ENCODE results near the gene WSCD1. TPM values are rescaled to one million over a fixed set of nuclear protein-coding genes. Genes with fewer than 3 reads are reported as not detected.

WSCD1 gene
- total and polyA plus RNA-seq, 12 donors = 2.1 to 17.9 (median 8.7) TPM

- no peaks in the 10 kb centered on the region for H3K36me3 ChIP-seq (replicated peaks in 1 of 2)
- no peaks in the 10 kb centered on the region for H3K27me3 ChIP-seq
- intact Hi-C loops (cut with DNase I) = no loop called here
- DNase-seq = no peak
- no peak for TF ChIP-seq POLR2A (IDR thresholded peaks at IDR 0.05)
- no peak overlapping the region for H3K4me3 ChIP-seq
- H3K27ac ChIP-seq = no peak overlapping the region
- no peaks in the 10 kb centered on the region for H3K9me3 ChIP-seq (replicated peaks in 1 of 3)
- no peaks in the 10 kb centered on the region for H3K4me1 ChIP-seq (replicated peaks in 1 of 2)
- 94 to 96% (median 94%) methylated on average over 20 to 28 of the region's 28 CpGs for WGBS, 4 donors
These were observed 16.6 kb downstream of the WSCD1 start for GRCh38 chr17:6086603-6087400.

- Histone ChIP-seq H3K4me3 (no peak overlapping the region), H3K36me3 (replicated peaks in 1 of 2) (no peaks in the 10 kb centered on the region), H3K27ac (no peak overlapping the region), H3K4me1 (replicated peaks in 1 of 2) (no peaks in the 10 kb centered on the region), H3K9me3 (replicated peaks in 1 of 3) (no peaks in the 10 kb centered on the region), H3K27me3 (no peaks in the 10 kb centered on the region)
- no peak for TF ChIP-seq POLR2A (IDR thresholded peaks at IDR 0.05)
- TF ChIP-seq CTCF (IDR thresholded peaks at IDR 0.05) = no peak
- 93 to 98% (median 96%) methylated on average over 4 of the region's 4 CpGs for WGBS, 4 donors
- intact Hi-C loops (cut with DNase I) = no loop called here
- no peak for DNase-seq
These were observed 18.0 kb downstream of the WSCD1 start for GRCh38 chr17:6088141-6088540.

DNA sequence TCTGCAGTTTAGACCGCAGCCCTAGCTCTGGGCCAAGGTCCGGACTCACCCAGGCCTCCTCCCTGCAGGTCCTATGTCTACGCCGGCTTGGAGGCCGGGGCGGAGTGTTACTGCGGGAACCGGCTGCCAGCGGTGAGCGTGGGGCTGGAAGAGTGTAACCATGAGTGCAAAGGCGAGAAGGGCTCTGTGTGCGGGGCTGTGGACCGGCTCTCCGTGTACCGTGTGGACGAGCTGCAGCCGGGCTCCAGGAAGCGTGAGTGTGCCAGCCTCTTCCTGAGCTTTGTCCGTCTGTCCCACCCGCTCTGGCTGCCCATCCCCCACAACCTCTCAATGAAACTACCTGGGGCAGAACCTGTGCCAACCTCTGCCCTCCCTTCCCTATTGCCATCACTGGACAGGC lies 20.1 kb downstream of the WSCD1 start:
- Histone ChIP-seq H3K27me3 (no peaks in the 10 kb centered on the region), H3K4me3 (no peak overlapping the region), H3K4me1 (replicated peaks in 1 of 2) (no peaks in the 10 kb centered on the region), H3K36me3 (replicated peaks in 1 of 2) (no peaks in the 10 kb centered on the region), H3K9me3 (replicated peaks in 1 of 3) (no peaks in the 10 kb centered on the region), H3K27ac (no peak overlapping the region)
- 82 to 95% (median 94%) methylated on average over 12 to 20 of the region's 20 CpGs for WGBS, 4 donors
- DNase-seq = no peak
- intact Hi-C loops (cut with DNase I) = no loop called here
- TF ChIP-seq POLR2A (IDR thresholded peaks at IDR 0.05) (no peak), CTCF (IDR thresholded peaks at IDR 0.05) (no peak)

GRCh38 chr17:6092182-6092902 lies 22.2 kb downstream of the WSCD1 start:
- H3K4me3 ChIP-seq = no peak overlapping the region
- no peaks in the 10 kb centered on the region for H3K36me3 ChIP-seq (replicated peaks in 1 of 2)
- intact Hi-C loops (cut with DNase I) = no loop called here
- no peaks in the 10 kb centered on the region for H3K9me3 ChIP-seq (replicated peaks in 1 of 3)
- no peaks in the 10 kb centered on the region for H3K4me1 ChIP-seq (replicated peaks in 1 of 2)
- TF ChIP-seq POLR2A (IDR thresholded peaks at IDR 0.05) = no peak
- TF ChIP-seq CTCF (IDR thresholded peaks at IDR 0.05) = no peak
- 81 to 95% (median 91%) methylated on average over 9 to 14 of the region's 14 CpGs for WGBS, 4 donors
- H3K27me3 ChIP-seq = no peaks in the 10 kb centered on the region
- H3K27ac ChIP-seq = no peak overlapping the region
- DNase-seq = no peak

Data from adrenal gland (tissue), 12 donors.